Measurements from ENCODE around the gene RAD23B.

RAD23B gene

DNA sequence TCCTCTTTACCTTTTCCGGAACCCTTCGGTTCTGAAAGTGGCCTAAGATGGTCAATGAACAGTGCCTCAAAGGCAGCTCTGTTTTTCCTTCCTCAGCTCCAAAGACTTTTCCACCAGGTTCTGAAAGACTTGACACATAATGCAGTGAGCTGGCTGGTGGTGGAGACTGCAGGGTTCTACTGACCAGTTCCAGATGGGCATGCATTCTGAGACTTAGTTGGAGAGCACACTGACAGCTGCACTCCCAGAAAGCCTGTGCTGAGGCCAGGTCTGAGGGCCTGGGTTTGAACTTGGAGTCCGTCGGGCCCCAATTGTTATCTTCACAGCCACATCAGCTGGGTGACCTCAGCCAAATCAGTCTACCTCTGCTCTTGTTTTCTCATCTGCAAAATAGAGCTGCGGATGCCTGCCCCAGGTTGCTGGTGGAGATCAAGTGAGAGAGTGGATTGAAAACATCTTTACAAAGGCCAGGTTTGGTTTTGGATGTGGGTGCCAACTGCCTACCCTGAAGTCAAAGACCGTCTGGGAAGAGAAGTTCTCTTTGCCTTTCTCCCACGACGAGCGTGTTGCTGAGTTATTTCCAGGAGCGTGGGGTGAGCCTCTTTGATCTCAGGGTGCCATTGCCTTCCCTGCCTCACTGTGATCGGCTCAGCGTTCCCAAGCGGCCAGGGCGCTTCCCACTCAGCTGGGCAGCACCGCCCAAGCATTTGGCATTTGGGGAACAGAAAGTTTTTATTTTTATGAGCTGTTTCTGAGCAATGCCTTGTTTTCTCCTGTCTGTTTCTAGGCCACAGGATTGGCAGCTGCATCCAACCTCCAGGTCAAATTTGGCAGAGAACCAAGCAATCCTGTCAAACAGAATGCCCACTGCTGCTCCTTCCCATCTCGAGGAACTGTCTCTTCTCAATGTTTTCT lies 54.9 kb downstream of the RAD23B start:
- no peak for DNase-seq

DNA sequence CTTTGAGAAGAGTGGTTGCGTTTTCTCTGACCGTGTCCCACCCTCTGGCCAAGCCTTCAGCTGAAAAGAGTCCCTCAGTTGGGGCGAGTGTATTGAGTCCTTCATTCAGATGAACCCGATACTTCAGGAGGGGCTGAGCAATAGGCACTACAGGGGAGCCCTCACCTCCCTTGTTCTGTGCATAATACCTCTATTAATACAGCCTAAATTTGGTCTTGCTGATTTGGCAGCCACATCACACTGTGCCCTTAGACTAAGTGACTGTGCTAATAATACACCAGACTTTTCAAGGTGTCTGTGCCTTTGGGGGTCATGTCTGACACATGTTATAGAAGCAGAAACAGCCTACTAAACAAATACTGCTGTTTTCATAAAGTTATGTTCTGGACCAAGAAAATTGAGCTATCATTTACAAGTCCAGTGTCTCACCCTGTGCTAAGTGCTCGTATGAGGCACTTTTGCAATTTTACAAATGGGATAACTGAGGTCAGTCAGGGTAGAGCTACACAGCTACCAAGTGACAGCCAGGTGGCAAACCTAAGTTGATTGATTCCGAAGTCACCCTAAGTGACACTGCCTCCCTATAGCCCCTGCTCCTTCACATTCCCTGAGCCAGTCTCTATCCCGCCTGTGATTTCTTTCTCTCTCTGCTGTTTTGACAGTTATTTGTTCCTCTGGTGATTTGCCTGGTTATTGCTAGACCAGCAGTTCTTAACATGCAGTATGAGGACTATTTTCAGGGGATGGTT lies 56.0 kb downstream of the RAD23B start:
- no peak for DNase-seq

DNA sequence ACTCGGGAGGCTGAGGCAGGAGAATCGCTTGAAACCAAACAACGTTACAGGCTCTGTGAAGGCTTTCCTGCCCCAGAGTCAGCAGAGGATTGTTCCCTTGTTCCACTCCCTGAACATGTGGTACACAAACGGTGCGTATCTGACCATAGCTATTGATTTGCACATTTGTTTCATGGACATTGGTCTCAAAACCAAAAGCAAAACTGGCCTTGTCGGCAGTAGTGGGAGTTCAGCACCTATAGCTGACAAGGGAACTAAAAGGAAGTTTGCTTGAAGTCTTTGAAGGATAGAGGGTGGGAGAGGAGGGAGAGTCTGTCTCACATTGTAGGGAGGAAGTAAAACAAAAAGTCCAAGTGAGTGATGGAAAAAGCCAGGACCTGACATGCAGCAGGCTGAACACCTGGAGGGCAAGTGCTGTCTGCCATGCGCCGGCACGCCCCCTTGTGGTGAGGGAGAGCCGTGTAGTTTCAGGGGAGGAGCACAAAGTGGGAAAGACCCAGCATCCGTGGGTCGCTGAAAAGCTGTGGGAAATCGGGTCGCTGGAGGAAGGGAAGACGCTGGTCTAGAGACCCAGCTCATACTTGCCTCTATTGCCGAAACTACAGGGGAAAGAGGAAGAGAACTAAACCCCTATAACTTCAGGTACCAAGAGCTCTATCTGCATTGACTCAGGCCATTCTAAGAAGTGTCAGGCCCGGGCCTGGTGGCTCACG lies 58.0 kb downstream of the RAD23B start:
- DNase-seq = peak; percentile 43

DNA sequence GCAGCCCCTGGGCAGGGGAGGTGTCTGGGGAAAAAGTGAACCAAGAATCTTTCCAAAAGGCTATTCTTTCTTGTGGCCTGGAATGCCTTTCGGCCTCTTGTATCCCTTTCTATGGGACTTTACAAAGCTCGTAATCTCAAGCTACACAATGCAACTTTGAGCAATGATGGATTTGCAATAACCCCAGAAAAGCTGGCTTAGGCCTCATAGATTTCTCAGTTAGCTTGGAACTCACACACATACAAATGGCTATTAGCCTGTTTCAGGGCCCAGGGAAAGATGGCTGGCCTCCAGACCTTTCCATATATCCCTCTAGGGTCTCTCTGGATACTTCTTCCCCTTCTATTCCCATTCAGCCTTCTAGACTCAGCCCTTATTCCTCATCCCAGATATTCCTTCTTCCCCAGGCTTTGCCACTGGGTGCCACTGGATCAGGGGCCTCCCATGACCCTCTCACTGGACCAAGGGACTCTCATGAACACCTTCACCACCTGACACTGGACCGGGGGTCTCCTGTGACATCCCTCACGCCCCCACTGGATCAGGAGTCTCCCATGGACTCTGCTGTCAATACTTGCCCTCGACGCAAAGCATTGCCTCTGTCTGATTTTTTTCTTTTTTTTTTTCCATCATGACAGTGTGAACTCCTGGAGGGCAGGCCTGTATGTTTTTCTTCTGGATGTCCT lies 59.5 kb downstream of the RAD23B start:
- no peak for DNase-seq

DNA sequence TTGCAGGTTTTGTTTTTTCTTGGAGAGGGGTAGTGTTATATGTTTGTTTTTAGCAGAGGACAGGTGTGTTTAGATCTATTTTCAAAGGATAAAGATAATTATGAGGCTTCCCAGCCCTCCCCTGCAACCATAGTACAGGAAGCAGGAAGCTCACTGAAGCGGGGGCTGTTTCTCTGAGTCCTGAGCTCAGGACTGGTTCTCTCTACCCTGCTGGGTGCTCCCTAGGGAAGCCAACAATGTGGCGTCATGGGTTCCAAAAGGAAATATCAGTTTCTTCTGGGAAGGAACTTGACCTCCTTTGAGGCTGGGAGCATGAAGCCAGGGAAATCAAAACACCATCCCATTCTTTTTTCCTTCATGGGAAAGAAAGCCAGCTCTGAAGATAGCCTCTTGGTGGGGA lies 62.2 kb downstream of the RAD23B start:
- no peak for DNase-seq

DNA sequence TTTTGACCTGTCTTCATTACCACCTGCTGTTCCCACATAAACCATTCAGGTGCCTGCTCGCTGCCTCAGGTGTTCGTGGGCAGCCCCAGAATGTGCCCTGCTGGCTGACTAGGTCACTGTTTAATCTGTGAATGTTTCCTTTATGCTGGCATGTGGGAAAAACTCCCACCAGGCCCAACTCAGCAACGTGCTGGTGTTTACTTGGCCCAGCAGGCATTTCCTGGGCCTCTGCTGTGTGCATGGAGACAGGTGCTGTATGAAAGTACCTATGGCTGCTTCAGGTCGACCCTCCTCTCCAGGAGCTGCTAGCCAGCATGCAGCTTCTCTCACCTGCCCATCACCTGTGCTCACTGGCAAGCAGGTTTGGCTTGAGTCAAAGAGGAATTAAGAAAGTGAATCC lies 65.8 kb downstream of the RAD23B start:
- DNase-seq = no peak

DNA sequence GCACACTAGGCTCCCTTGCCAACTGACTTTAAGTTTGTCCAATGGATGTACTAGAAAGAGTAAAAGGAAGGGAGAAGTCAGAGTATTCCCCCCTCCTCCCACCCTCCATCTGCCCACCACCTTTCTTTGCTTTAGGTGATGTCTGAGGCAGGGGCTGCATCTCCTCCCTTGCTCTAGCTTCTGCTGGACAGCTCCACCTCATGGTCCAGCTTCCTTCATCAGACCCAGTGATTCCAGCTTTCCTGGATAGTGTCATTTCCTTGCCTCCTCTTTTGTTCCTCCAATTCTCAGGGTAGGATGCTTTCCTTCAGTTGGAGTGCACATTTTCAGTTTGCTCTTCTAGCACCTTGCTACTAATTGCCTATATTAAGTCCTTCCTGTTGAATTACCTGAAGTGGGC lies 67.4 kb downstream of the RAD23B start:
- DNase-seq = no peak

DNA sequence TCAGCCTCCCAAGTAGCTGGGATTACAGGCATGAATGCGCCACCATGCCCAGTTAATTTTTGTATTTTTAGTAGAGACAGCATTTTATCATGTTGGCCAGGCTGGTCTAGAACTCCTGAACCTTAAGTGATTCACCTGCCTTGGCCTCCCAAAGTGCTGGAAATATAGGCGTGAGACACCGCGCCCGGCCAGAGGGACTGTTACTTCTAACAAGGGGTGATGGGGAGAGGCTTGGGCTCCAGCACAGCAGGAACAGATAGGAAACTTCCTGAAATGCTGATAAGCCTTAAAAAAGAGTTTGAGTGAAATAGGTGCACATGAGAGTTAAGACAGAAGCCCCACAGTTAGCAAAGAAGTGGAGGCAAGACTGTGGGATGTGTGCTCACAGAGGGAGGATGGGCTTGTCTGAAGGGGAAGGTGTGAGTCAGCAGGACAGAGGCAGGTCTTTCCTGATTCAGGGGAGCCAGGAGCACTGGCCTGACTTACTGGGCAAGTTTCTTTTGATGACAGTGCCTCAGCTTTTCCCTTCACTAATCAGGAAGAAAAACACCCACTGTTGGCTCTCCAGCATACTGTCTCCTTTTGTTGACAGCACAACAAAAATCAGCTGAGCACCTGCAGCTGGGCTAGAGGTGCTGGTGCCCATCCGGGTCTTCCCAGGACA lies 68.4 kb downstream of the RAD23B start:
- no peak for DNase-seq

DNA sequence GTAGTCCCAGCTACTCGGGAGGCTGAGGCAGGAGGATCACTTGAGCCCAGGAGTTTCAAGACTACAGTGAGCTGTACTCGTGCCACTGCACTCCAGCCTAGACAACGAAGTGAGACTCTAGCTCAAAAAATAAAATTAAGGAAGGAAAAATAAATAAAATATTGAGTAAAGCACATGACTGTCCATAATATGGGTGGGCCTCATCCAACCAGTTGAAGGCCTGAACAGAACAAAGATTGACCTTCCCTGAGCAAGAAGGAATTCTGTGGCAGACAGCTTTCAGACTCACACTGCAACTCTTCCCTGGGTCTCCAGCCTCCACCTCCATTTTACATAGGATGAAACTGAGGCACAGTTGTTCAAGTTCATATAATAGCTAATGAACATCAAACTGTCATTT lies 72.3 kb downstream of the RAD23B start:
- no peak for DNase-seq

DNA sequence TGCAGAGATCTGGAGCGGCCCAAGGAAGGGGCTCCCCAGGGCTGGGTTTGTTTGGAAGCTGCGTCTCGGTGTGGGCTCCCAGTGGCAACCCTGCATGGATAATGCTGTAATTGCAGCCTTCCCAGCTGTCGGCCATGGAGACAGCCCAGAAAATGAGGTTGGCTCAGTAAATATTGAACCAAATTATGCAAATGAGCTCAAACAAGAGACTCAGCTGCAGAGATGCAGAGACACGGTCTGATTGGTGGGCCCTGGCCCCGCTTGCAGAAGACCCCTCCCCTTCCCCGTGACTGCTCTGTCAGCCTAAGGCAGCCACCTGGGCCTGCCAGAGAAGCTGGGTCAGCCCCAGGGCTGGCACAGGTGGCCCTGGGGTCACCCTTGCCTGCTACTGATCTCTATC lies 75.9 kb downstream of the RAD23B start:
- DNase-seq = no peak

DNA sequence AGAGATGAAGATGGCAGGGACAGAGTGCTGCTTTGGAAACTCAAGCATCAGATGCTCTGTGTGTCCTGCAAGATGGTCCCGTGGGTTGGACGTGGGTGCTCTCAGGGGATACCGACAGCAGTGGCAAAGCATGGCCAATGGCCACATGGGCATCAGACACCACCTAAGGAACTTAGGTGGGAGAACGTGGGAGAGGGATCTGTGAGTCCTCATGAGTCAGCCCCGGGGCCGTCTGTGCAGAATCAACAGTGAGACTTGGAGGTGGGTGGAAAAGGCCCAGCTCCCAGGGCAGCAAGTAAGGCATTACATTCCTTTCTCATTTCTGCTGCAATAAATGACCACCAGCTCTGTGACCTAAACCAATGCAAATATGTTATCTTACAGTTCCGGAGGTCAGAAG lies 77.0 kb downstream of the RAD23B start:
- no peak for DNase-seq

DNA sequence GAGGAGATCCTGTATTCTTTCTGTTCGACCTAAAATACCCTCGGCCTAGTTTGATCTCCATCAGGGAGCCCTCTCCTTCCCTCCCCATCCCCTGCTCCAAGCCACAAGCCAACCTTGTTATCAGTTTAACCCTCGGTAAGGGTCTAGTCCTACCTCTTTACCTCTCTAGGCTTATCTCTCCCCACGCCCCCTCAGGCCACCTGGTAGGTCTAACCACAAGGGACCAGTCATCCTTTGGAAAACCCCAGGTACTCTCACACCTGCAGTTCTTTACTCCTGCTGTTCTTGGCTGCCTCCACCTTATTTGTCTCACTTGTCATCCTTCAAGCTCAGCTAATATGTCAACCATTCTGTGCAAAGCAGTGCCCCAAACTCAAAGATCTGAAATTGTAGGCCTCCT lies 78.7 kb downstream of the RAD23B start:
- DNase-seq = no peak

DNA sequence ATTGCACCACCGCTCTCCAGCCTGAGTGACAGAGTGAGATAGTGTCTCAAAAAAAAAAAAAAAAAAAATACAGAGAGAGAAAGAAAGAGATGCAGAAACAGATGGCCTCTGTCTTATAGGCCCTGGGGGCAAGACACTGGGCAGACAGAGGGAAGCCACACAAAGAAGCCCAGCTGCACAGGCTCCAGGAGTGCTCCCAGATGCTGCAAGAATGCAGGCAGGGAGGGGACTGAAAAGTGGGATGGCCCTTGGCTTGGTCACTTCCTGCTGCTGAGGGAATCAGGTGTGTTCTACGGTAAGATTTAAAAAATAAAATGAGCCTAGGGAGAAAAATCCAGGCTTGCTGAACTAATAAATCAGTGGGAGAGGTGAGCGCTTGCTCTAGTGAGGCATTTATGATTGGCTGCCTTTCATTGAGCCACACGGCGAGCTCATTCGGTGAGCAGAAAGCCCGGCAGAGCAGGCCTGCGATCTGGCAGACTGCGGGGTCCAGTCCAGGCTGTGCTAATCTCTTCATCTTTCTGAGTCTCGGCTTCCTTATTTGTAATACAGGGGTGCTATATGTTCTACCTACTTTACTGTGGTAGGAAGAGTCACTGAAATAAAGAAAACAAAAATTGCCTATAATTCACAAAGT lies 80.6 kb downstream of the RAD23B start:
- DNase-seq = no peak

DNA sequence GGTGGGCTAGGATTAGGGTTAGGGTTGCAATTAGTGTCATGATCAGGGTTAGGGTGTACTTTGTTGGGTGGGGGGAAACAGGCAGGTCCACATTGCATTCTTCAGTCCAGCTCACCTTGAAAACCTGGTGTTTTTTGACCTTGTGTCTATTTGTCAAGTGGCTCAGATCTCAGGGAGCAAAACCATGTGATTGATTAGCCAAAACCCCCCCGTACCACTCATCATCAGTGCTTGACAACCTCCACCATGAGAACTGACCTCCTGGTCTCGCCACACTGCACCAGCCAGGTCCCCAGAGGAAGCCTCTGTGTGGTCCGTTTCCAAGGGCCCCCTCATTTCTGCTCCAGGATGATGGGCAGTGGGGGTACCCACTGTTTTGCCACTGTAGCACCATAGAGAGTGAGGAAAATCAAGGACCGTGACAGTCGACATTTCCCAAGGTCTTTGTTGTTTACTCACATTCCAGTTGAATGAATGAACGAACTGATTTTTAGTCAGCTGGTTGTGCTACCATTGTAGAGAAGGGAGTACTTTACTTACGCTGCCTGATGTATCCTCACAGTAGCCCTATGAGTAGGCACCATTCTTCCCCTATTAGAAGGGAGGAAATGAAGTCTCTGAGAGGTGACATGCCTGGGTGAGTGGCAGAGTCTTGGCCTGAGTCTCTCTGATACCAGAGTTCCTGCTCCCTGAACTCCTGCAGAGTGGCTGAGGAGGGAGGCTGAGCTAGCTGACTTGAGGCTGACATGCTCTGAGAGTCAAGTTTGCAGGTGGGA lies 84.8 kb downstream of the RAD23B start:
- no peak for DNase-seq

DNA sequence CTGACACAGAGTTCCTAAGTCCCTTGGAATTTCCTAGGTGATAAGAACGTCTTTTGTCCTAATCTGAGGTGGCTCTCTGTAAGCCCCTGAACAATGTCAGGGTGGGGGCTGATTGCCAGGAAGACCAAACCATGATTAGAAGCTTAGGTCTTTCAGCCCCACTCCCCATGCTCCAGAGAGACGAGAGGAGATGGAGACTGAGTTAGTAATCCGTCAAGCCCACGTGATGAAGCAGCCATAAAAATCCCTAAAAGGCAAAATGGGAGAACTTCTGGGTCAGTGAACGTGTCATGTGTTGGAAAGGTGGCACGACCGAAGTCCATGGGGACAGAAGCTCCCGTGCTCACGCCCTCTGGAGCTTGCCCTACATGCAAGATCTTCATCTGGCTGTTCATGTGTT lies 85.6 kb downstream of the RAD23B start:
- no peak for DNase-seq

DNA sequence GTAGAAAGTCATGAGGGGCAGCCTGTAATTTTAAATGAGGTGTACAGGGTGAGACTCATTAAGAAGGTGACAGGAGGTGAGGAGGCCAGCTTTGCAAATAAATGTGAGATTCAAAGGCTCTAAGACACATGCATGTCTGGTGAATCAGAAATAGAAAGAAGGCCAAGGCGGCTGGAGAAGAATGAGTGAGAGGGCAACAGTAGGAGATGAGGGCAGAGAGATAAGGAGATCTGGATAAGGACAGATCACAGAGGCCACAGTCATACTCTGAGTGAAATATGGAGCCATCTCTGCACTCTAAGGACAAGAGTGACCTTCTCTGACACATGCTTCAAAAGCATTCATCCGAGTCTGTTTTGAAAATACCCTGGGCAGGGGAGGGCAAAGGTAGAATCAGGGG lies 90.7 kb downstream of the RAD23B start:
- DNase-seq = no peak

DNA sequence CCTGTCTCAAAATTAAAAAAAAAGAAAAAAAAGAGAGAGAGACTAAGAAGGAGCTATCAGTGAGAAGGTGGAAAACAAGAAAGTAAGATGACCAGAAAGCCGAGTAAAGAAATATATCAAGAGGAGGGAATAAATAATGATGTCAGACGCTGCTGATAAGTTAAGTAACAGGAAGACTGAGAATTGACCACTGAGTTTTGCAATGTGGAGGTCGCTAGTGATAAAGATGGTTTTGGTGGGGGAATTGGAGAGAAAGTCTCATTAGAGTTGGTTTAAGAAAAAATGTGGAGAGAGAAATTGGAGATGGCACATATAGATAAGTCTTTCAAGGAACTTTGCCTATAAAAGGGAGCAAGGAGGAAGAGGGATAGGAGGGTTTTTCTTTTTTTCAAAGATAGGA lies 91.9 kb downstream of the RAD23B start:
- DNase-seq = no peak

DNA sequence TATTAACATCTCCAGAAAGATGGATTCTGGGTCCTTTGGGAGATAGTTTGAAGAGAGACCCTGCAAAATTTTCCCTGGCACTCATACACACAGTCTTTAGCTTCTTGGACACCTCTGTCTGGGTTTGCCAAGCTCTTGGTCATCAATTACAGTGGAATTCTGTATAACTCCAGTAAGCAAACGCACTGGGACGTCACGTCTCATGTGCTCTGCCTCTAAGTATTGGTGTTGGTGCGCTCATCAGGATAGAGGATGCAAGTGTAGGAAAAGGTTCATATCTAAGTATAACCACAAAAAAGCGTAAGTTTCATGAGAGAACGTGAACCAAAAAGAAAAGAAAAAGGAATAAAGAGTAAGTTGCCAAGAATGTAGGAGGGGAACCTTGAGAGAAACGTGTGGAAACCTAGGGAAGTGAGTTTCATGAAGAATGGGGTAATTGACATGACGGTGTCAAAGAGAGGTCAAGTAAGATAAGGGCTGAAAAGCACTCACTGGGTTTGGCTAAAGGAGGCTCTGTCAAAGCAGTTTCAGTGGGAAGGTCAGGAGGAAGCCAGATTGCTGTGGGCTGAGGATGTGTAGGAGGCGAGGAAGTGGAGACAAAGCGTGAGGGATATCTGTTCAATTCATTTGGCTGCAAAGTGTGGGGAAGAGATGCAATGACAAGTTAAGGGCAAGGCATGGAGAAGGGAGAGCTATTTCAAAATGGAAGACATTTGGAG lies 92.7 kb downstream of the RAD23B start:
- no peak for DNase-seq

DNA sequence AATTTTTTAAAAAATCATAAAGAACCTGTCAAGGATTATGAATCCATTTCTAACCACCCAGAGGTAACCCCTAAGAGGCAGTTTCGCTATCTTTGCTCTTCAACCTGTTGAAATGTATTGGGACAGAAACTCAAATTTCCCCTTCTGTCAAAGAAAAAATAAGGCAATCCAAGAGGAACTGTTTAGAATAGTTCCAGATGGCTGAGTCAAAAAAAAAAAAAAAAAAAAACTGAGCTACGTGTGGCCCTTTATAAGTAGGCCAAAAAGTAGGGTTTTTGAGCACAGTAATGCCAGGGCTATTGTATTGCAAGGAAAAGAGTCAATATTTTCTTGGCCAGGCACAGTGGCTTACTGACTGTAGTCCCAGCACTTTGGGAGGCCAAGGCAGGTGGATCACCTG lies 94.9 kb downstream of the RAD23B start:
- no peak for DNase-seq

Measured in activated gamma-delta T cell (primary cell).